Activated T-helper 2 cell treated with anti-CD3 and anti-CD28 coated beads, Interferon-gamma antibody, Interleukin-2, Interleukin-4, amounts not matched to agents 10 μg/mL and 5 μg/mL and 100 μg/mL, durations not matched to agents 14 hours and 24 hours and 36 hours (primary cell): ENCODE measurements around the gene MYOG. TPM values are rescaled to one million over a fixed set of nuclear protein-coding genes. Genes with fewer than 3 reads are reported as not detected.

Experiments
- DNase-seq: peaks from one replicate; pipeline ENCODE4 v3.0.0; 2021; ENCODE audit warnings: low spot score
- H3K27ac Mint-ChIP-seq: one replicate; pipeline ENCODE4 v1.8.0; 2021; ENCODE audit warnings: mixed read lengths
- H3K27me3 Mint-ChIP-seq: one replicate; pipeline ENCODE4 v1.8.0; 2021; ENCODE audit warnings: low read depth, mixed read lengths
- H3K36me3 Mint-ChIP-seq: one replicate; pipeline ENCODE4 v1.8.0; 2021; ENCODE audit warnings: low read depth, mixed read lengths
- H3K4me1 Mint-ChIP-seq: one replicate; pipeline ENCODE4 v1.8.0; 2021; ENCODE audit warnings: low read depth, mixed read lengths
- H3K4me3 Mint-ChIP-seq: one replicate; pipeline ENCODE4 v1.8.0; 2021; ENCODE audit warnings: low read depth, mild to moderate bottlenecking, moderate library complexity, mixed read lengths
- H3K9me3 Mint-ChIP-seq: one replicate; pipeline ENCODE4 v1.8.0; 2021; ENCODE audit warnings: mixed read lengths
- intact Hi-C: fragments of 100-400 bp; cut with micrococcal nuclease; formaldehyde crosslinking; loops from one replicate; pipeline ENCODE4 v1.15.1; 2023
- total RNA-seq: library from RNA; stranded (reverse); gene quantifications from 2 replicates; pipeline ENCODE4 v1.2.3, GENCODE V29; 2022

The MYOG gene
- total RNA-seq, 1 donor from 2014 or later = not detected

GRCh38 chr1:203080456-203080855, 5.4 kb downstream of the MYOG start:
- H3K27ac Mint-ChIP-seq = no peak overlapping the region
- peaks cover 5% of the 10 kb centered on the region for H3K36me3 Mint-ChIP-seq
- no peaks in the 10 kb centered on the region for H3K9me3 Mint-ChIP-seq
- peaks cover 4% of the 10 kb centered on the region for H3K4me1 Mint-ChIP-seq
- intact Hi-C loops = no loop called here
- peaks cover 7% of the 10 kb centered on the region for H3K27me3 Mint-ChIP-seq
- DNase-seq = no peak
- H3K4me3 Mint-ChIP-seq = no peak overlapping the region

GRCh38 chr1:203078478-203078877, 7.3 kb downstream of the MYOG start:
- Mint-ChIP-seq H3K27ac (no peak overlapping the region), H3K4me3 (no peak overlapping the region), H3K9me3 (no peaks in the 10 kb centered on the region), H3K27me3 (peaks cover 15% of the 10 kb centered on the region), H3K36me3 (peaks cover 5% of the 10 kb centered on the region), H3K4me1 (peaks cover 4% of the 10 kb centered on the region)
- DNase-seq = no peak
- intact Hi-C loops = no loop called here

GRCh38 chr1:203077956-203078355, 7.9 kb downstream of the MYOG start:
- H3K27me3 Mint-ChIP-seq = peaks cover 18% of the 10 kb centered on the region
- peaks cover 4% of the 10 kb centered on the region for H3K4me1 Mint-ChIP-seq

GRCh38 chr1:203077367-203077766, 8.4 kb downstream of the MYOG start:
- Mint-ChIP-seq H3K27me3 (peaks cover 18% of the 10 kb centered on the region), H3K4me3 (no peak overlapping the region), H3K9me3 (no peaks in the 10 kb centered on the region), H3K36me3 (peaks cover 11% of the 10 kb centered on the region), H3K4me1 (peaks cover 4% of the 10 kb centered on the region), H3K27ac (no peak overlapping the region)
- no peak for DNase-seq
- intact Hi-C loops = no loop called here

More at GRCh38 chr1:203077956-203078355, 7.9 kb downstream of the MYOG start:
- Mint-ChIP-seq H3K27ac (no peak overlapping the region), H3K4me3 (no peak overlapping the region), H3K9me3 (no peaks in the 10 kb centered on the region), H3K36me3 (peaks cover 8% of the 10 kb centered on the region)
- no peak for DNase-seq
- intact Hi-C loops = no loop called here

GRCh38 chr1:203076031-203076511, 9.7 kb downstream of the MYOG start:
- Mint-ChIP-seq H3K36me3 (peaks cover 11% of the 10 kb centered on the region), H3K27me3 (peaks cover 18% of the 10 kb centered on the region), H3K4me1 (peaks cover 4% of the 10 kb centered on the region), H3K4me3 (peak overlapping the region; percentile 37), H3K27ac (no peak overlapping the region), H3K9me3 (no peaks in the 10 kb centered on the region)
- DNase-seq = no peak
- intact Hi-C loops = no loop called here

- Mint-ChIP-seq H3K27ac (no peak overlapping the region), H3K4me3 (no peak overlapping the region), H3K4me1 (peaks cover 4% of the 10 kb centered on the region), H3K36me3 (peaks cover 11% of the 10 kb centered on the region), H3K9me3 (no peaks in the 10 kb centered on the region), H3K27me3 (peaks cover 18% of the 10 kb centered on the region)
- intact Hi-C loops = no loop called here
- no peak for DNase-seq
These were observed 10.4 kb downstream of the MYOG start for GRCh38 chr1:203075236-203076030.

- peaks cover 11% of the 10 kb centered on the region for H3K36me3 Mint-ChIP-seq
- H3K9me3 Mint-ChIP-seq = no peaks in the 10 kb centered on the region
- no peak for DNase-seq
- peaks cover 18% of the 10 kb centered on the region for H3K27me3 Mint-ChIP-seq
- peaks cover 4% of the 10 kb centered on the region for H3K4me1 Mint-ChIP-seq
- intact Hi-C loops = no loop called here
- no peak overlapping the region for H3K27ac Mint-ChIP-seq
- no peak overlapping the region for H3K4me3 Mint-ChIP-seq
These were observed 11.2 kb downstream of the MYOG start for GRCh38 chr1:203074610-203075009.

- H3K27me3 Mint-ChIP-seq = peaks cover 18% of the 10 kb centered on the region
- DNase-seq = no peak
- no peaks in the 10 kb centered on the region for H3K9me3 Mint-ChIP-seq
- H3K36me3 Mint-ChIP-seq = peaks cover 15% of the 10 kb centered on the region
- peaks cover 4% of the 10 kb centered on the region for H3K4me1 Mint-ChIP-seq
- no peak overlapping the region for H3K4me3 Mint-ChIP-seq
- intact Hi-C loops = no loop called here
- no peak overlapping the region for H3K27ac Mint-ChIP-seq
These were observed 12.3 kb downstream of the MYOG start for GRCh38 chr1:203073469-203073868.

GRCh38 chr1:203072911-203073310, 12.9 kb downstream of the MYOG start:
- peaks cover 4% of the 10 kb centered on the region for H3K4me1 Mint-ChIP-seq
- peaks cover 17% of the 10 kb centered on the region for H3K36me3 Mint-ChIP-seq
- H3K27me3 Mint-ChIP-seq = peaks cover 18% of the 10 kb centered on the region
- no peak overlapping the region for H3K4me3 Mint-ChIP-seq
- no peaks in the 10 kb centered on the region for H3K9me3 Mint-ChIP-seq
- no peak for DNase-seq
- H3K27ac Mint-ChIP-seq = no peak overlapping the region
- intact Hi-C loops = no loop called here

- no peak for DNase-seq
- H3K4me1 Mint-ChIP-seq = peaks cover 4% of the 10 kb centered on the region
- H3K4me3 Mint-ChIP-seq = no peak overlapping the region
- intact Hi-C loops = no loop called here
- H3K27ac Mint-ChIP-seq = no peak overlapping the region
- H3K27me3 Mint-ChIP-seq = peaks cover 16% of the 10 kb centered on the region
- H3K36me3 Mint-ChIP-seq = peaks cover 19% of the 10 kb centered on the region
- no peaks in the 10 kb centered on the region for H3K9me3 Mint-ChIP-seq
These were observed 13.7 kb downstream of the MYOG start for GRCh38 chr1:203072002-203072602.

GRCh38 chr1:203069030-203069747, 16.6 kb downstream of the MYOG start:
- no peak overlapping the region for H3K27ac Mint-ChIP-seq
- H3K4me3 Mint-ChIP-seq = no peak overlapping the region
- peaks cover 14% of the 10 kb centered on the region for H3K36me3 Mint-ChIP-seq
- peaks cover 7% of the 10 kb centered on the region for H3K27me3 Mint-ChIP-seq
- no peaks in the 10 kb centered on the region for H3K9me3 Mint-ChIP-seq
- intact Hi-C loops = no loop called here
- DNase-seq = no peak
- no peaks in the 10 kb centered on the region for H3K4me1 Mint-ChIP-seq

GRCh38 chr1:203066965-203067364, 18.8 kb downstream of the MYOG start:
- Mint-ChIP-seq H3K4me1 (no peaks in the 10 kb centered on the region), H3K4me3 (no peak overlapping the region), H3K27ac (no peak overlapping the region), H3K27me3 (no peaks in the 10 kb centered on the region), H3K9me3 (no peaks in the 10 kb centered on the region), H3K36me3 (peaks cover 8% of the 10 kb centered on the region)
- no peak for DNase-seq
- intact Hi-C loops = no loop called here

- intact Hi-C loops = no loop called here
- peaks cover 8% of the 10 kb centered on the region for H3K36me3 Mint-ChIP-seq
- H3K4me3 Mint-ChIP-seq = no peak overlapping the region
- no peaks in the 10 kb centered on the region for H3K4me1 Mint-ChIP-seq
- no peak overlapping the region for H3K27ac Mint-ChIP-seq
- H3K27me3 Mint-ChIP-seq = no peaks in the 10 kb centered on the region
- no peaks in the 10 kb centered on the region for H3K9me3 Mint-ChIP-seq
- DNase-seq = no peak
These were observed 19.8 kb downstream of the MYOG start for GRCh38 chr1:203065986-203066385.
